ENCODE data around the gene TCF23. TPM values are rescaled to one million over a fixed set of nuclear protein-coding genes. Genes with fewer than 3 reads are reported as not detected.
"Not testable (repeated sequence)": the region's sequence is repeated elsewhere in the genome, so short reads cannot be mapped to it uniquely, and the experiment has no call there.

The TCF23 gene
- total RNA-seq, 1 donor from 2014 or later, result not detected

DNA sequence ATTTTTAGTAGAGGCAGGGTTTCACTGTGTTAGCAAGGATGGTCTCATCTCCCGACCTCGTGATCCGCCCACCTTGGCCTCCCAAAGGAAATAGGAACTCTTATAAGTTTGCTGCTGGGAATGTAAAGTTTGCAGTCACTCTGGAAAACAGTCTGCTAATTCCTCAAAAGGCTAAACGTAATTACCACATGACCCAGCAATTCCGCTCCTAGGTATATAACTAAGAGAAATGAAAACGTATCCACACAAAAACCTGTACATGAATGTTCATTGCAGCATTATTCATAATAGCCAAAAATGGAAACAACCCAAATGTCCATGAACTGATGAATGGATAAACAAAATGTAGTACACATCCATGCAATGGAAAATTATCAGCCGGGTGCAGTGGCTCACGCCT is 41.2 kb downstream of the TCF23 start:
- DNase-seq, result no peak

- DNase-seq, result peak; percentile 72
These were observed 42.4 kb downstream of the TCF23 start for GRCh38 chr2:27191070-27191829.

DNA sequence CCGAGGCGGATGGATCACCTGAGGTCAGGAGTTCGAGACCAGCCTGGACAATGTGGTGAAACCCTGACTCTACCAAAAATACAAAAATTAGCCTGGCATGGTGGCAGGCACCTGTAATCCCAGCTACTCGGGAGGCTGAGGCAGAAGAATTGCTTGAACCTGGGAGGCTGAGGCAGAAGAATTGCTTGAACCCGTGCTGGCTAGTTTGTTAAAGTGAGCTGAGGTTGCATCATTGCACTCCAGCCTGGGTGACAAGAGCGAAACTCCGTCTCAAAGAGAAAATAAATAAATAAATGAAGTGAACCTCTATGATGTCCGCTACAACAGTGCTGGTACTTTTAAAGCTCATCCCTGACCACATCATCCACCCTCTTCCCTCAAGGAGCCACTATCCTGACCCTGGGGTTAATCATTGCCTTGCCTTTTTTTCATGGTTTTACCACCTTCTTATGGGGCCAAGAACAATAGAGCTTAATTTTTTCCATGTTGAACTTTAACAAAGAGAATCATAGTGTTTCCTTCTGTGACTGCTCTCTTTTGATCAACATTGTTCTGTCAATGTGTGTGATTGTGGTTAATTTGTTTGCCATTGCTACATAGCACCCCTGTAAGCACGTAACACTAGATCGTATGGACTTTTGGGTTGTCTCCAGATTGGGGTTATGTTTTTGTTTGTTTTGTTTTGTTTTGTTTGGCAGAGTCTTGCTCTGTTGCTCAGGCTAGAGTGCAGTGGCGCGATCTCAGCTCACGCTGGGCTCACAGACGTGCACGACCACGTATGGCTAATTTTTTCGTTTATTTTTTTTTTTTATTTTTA is 45.9 kb downstream of the TCF23 start:
- no peak for DNase-seq

GRCh38 chr2:27195799-27196198 is 47.0 kb downstream of the TCF23 start:
- not testable (repeated sequence) for DNase-seq

GRCh38 chr2:27198068-27198467 is 49.3 kb downstream of the TCF23 start:
- not testable (repeated sequence) for DNase-seq

- no peak for DNase-seq
These were observed 49.8 kb downstream of the TCF23 start for GRCh38 chr2:27198627-27199026.

DNA sequence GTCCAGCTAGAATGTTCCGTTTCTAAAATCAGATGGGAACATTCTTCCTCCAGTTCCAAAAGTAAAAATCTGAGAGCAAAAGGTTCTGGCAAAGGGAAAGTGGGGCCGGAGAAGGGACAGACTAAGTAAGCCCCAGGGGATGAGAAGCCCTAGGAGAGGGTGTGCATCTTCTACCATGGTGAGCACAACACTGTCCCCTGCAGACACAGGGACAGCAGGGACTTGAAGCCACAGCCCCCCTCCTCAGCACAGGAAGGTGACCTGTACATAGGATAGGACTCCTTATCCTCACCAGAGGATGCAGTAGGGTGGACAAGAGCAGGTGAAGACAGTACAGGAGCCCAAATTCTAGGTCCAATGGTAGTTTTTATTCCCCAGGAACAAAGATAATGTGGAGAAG is 50.4 kb downstream of the TCF23 start:
- DNase-seq, result no peak

DNA sequence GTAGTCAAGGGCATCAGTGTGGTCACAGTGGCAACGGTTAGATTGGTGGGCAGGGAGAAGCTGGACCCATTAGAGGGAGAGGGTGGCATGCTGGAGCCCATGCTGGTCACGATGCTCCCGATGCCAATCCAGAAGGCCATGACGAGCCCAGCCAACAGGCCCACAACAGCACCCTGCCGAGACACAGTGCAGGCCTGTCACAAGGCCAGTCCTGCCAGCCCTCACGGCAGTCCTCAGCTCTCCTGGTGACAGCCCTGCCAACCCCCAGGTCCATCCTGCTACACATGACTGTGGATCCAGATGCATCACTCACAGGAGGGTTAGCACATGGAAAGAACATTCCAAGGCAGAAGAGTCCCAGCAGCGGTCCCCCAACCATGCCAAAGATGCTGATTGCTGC is 52.9 kb downstream of the TCF23 start:
- DNase-seq, result no peak

DNA sequence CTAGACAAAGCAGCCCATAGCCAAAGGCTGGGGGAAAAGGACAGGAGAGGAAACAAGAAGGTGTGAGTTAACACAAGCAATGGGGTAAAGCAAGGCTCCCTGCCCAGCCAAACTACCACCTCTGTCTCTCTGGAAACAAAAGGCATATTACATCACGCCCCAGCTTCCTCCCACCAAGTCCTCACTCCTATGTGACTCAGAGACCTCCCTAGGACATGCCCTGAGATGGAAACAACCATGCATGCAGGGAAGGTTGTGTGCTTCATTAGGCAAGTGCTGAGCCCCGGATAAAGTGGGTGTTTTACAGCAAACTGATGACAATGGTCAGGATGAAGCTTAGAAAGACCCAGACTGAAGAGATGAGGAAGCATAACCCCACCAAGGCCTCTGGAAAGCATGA is 54.0 kb downstream of the TCF23 start:
- DNase-seq, result no peak

- DNase-seq, result no peak
These were observed 54.9 kb downstream of the TCF23 start for GRCh38 chr2:27203741-27204140.

- DNase-seq, result no peak
These were observed 55.8 kb downstream of the TCF23 start for GRCh38 chr2:27204566-27204965.

DNA sequence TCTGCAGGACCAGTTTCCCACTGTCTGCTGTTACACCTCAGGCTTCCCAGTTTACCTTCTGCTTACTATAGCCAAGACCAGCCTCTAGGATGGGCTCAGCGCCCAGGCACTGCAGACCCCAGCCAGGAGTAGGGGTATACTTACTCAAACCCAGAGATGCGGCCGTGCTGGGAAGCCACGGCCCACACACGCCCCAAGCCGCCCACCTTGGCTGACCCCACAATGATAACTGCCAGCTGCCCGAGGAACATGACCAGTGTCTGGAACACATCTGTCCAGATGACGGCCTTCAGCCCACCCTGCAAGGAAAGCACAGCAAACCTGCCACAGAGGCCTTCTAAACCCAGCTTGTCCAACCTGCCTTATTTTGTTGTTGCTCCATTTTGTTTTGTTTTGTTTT is 56.4 kb downstream of the TCF23 start:
- no peak for DNase-seq

DNA sequence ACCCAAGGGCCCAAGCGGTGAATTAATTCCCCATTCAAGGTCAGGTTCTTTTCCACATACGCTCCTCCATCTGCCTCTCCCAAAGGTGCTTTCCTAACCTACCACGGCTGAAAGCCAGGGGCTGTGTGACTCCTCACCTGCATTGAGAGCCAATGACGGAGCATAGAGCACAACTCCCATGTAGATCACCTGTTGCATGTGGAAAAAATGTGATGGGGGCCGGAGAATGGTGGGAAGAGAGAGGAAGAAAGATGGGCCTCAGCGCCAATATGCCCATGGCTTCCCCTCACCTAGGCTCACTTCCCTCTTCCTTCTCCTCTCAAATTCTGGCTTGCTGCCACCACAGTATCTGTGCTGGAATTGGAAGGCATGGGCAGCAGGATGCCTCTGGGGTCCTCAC is 57.5 kb downstream of the TCF23 start:
- DNase-seq, result no peak

Other genes starting within 250 kb of the TCF23 start
- 4.0 TPM for gene MAPRE3, start 178.4 kb upstream of the TCF23 start, total RNA-seq
- 21.0 TPM for gene TMEM214, start 116.0 kb upstream of the TCF23 start, total RNA-seq
- gene AGBL5, start 97.3 kb upstream of the TCF23 start, total RNA-seq, result 8.9 TPM
- 209 TPM for gene OST4, start 77.3 kb upstream of the TCF23 start, total RNA-seq
- gene EMILIN1, start 70.4 kb upstream of the TCF23 start, total RNA-seq, result 82.0 TPM
- 1.6 TPM for gene KHK, start 62.2 kb upstream of the TCF23 start, total RNA-seq
- 1.6 TPM for gene CGREF1, start 29.9 kb upstream of the TCF23 start, total RNA-seq
- gene ABHD1, start 25.2 kb upstream of the TCF23 start, total RNA-seq, result 1.3 TPM
- gene PREB, start 14.4 kb upstream of the TCF23 start, total RNA-seq, result 52.6 TPM
- gene PRR30, start 9.6 kb upstream of the TCF23 start, total RNA-seq, result not detected
- 114 TPM for gene ATRAID, start 63.0 kb downstream of the TCF23 start, total RNA-seq
- gene SLC5A6, start 63.3 kb downstream of the TCF23 start, total RNA-seq, result 26.1 TPM
- gene CAD, start 68.4 kb downstream of the TCF23 start, total RNA-seq, result 33.7 TPM
- not detected for gene SLC30A3, start 114.0 kb downstream of the TCF23 start, total RNA-seq
- gene DNAJC5G, start 126.4 kb downstream of the TCF23 start, total RNA-seq, result not detected
- gene TRIM54, start 133.4 kb downstream of the TCF23 start, total RNA-seq, result 40.5 TPM
- not detected for gene UCN, start 159.4 kb downstream of the TCF23 start, total RNA-seq
- gene MPV17, start 174.1 kb downstream of the TCF23 start, total RNA-seq, result 34.6 TPM
- 30.3 TPM for gene GTF3C2, start 207.8 kb downstream of the TCF23 start, total RNA-seq
- 21.2 TPM for gene EIF2B4, start 221.3 kb downstream of the TCF23 start, total RNA-seq
- 80.9 TPM for gene SNX17, start 221.6 kb downstream of the TCF23 start, total RNA-seq
- 9.4 TPM for gene ZNF513, start 231.7 kb downstream of the TCF23 start, total RNA-seq

Measured in tongue (tissue), 2 donors.